HT-29 (cell line): ENCODE data around the gene ABCA9. TPM values are rescaled to one million over a fixed set of nuclear protein-coding genes. Genes with fewer than 3 reads are reported as not detected.
"Not testable (repeated sequence)": the region's sequence is repeated elsewhere in the genome, so short reads cannot be mapped to it uniquely, and the experiment has no call there.

ENCODE experiments used
- DNase-seq: peaks from one replicate; pipeline ENCODE4 v3.0.0-alpha.2; 2015; ENCODE audit warnings: low spot score
- total RNA-seq: library from RNA; depleted of rRNA; stranded (reverse); fragments of >200 nt; shearing (Covaris generic); gene quantifications from 2 replicates; pipeline ENCODE4 v1.2.3, GENCODE V29; 2014; rRNA removed

ABCA9 gene
- total RNA-seq = not detected in 2 replicates

- no peak for DNase-seq
These were observed at the start of gene ABCA9 for GRCh38 chr17:69060822-69061221. TSS of gene ABCA9 (minus strand) at chr17:69060927. CDS start at chr17:69051126, 9,801 bp downstream.

GRCh38 chr17:69105907-69106730, 45.4 kb upstream of the ABCA9 start:
- no peak for DNase-seq

DNA sequence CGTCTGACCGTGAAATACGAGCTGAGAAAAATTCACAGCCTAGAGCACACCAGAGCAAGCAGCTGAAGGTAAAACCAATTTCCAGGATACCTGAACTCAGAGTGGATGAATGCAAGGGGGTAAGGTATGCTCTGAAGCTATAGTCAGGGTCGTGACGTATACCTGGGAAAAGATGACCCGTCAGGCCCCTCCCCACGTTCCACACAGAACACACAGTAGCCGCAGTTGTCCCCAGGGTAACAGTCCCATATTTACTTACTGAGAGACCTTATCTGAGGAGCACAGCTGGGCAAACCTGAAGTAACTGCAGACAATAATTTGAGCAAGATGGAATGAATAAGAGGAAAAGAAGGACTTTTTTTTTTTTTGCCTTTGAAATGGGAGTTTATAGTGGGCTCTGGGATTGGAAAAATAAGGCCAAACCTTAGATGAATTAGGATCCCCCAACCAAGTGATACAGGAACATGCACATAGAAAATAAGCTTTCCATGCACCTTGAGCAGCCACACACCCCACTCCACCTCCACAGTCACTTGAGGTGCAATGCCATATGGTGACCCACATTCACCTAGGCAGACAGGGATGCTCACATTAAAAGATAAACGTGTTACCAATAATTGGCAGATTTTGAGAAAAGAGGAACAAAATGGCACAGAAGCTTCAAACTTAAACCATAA, 43.0 kb upstream of the ABCA9 start:
- no peak for DNase-seq

DNA sequence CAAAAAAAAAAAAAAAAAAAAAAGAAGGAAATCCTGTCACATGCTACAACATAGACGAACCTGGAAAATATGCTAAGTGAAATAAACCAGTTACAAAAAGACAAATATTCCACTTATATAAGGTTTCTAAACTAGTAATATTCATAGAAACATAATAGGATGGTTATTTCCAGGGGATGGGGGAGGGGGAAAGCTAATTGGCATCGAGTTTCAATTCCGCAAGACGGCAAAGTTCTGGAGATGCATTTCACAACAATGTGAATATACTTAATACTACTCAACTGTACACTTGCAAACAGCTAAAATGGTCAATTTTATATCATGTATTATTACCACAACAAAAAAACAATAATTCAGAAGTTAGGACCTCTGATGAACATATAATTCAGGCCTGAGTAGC, 37.9 kb upstream of the ABCA9 start:
- DNase-seq = no peak

GRCh38 chr17:69096541-69096940, 35.8 kb upstream of the ABCA9 start:
- DNase-seq = no peak

DNA sequence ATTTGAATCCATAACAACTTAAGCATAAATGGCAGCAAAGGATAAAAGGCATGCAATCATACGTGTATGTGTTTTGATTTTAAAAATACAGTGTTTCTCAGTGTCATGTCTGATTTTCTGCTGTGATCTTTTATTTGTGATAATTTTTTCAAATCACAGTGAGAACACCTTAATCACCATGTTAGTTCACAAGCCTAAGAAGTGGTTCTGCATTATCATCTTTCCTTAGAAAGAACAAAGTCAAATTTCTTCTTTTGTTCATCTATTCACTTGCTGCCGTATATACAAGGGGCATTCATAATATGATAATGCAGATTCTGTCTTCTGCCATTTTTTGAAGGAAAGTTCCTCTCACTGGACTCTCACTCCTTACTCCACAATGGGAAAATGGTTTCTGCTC, 33.3 kb upstream of the ABCA9 start:
- no peak for DNase-seq

DNA sequence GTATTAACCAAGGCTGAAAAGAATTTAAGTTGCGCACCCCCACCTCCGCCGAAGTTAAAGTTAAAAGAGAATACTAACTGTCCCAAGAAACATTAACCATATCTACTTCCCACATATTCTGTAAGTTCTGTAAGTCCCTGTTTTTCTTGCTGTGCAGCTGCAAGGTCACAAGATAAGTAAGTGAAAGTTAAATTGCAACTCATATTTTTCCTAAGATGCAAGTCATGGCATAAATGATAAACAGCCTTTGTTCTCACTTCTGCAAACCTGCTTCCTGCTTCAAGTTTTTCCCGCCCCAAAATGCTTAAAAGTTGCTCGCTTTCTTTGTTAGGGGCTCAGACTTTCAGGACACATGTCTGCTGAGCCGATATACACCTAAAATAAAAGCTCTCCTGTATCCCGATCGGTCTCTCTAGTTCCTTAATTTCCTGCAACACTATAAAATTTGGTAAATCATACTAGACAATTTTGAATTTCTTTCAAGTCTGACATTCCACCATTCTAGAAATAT, 32.6 kb upstream of the ABCA9 start:
- DNase-seq = peak; percentile 6

DNA sequence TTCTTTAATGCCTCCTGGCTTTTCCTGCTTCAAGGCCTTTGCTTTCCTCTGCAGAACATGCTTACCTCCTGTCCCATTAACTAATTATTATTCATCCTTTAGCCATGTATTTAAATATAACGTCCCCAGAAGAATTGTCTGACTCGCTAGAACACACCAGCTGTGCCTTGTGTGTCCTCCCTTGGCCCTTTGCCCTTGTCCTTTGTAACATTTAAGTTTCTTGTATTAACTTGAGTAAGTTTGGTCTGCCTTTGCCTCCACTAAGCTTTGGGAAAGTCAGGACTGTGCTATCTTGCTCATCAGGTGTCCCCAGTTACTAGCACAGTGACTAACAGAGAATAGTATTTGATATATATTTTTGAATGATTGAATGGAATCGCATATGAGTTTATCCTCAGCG, 29.6 kb upstream of the ABCA9 start:
- no peak for DNase-seq

DNA sequence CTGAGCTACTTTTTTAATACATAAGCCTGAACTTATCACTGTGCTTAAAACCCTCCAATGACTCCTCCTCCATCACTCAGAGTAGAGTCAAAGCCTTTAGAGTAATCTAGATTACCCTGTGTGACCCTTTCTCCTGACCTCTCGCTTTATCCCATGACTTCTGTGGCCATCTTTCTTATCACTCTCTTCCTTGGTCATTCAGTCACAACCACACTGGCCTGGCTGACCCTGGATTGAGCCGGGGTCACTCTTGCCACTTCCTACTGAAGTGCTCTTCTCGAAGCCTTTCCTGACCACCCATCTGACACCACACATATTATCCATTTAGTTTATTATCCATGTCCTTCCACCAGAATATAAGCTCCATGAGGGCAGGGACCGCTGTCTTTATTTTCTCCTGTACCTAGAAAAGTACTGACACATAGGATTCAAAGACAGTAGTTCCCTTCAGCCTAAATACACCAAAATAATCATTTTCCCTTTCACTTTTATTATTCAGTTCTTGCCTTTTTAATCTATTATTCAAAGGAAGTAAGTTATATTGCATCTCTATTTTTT, 28.0 kb upstream of the ABCA9 start:
- no peak for DNase-seq

GRCh38 chr17:69086641-69087040, 25.9 kb upstream of the ABCA9 start:
- DNase-seq = no peak

- peak; percentile 48 for DNase-seq
These were observed 24.2 kb upstream of the ABCA9 start for GRCh38 chr17:69084911-69085310.

DNA sequence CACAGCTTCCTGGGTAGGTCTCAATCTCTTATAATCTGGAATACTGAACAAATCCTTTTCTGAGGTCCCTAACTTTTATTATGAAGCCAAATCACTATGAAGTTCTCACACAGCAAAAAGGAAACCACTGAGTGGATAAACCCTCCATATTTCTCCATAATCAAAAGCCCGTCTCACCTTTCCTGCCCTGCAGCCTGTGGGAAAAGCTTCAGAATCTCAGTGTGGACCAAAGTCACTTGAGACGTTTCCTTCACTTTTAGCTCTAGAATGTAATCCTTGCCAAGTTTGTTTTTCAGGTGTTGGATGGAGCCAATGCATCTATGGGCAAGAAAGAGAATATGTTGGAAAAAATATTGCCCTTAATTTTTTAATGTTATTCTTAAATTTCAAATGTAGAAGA, 22.0 kb upstream of the ABCA9 start:
- no peak for DNase-seq

- no peak for DNase-seq
These were observed 18.1 kb upstream of the ABCA9 start for GRCh38 chr17:69078864-69079263.

DNA sequence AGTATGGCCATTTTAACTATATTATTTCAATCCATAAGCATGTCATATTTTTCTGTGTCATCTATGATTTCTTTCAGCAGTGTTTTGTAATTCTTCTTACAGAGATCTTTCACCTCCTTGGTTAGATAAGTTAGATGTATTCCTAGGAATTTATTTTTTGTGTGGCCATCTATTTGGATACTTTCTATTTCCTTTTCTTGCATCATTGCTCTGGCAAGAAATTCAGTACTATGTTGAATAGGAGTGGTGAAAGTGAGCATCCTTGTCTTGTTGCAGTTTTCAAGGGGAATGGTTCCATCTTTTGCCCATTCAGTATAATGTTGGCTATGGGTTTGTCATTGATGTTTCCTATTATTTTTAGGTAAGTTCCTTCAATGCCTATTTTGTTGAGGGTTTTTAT, 15.1 kb upstream of the ABCA9 start:
- DNase-seq = no peak

DNA sequence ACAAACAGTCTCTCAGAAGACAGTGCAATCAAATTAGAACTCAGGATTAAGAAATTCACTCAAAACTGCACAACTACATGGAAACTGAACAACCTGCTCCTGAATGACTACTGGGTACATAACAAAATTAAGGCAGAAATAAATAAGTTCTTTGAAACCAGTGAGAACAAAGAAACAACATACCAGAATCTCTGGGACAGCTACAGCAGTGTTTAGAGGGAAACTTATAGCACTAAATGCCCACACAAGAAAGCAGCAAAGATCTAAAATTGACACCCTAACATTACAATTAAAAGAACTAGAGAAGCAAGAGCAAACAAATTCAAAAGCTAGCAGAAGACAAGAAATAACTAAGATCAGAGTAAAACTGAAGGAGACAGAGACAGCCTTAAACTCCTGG, 12.7 kb upstream of the ABCA9 start:
- not testable (repeated sequence) for DNase-seq

- DNase-seq = not testable (repeated sequence)
These were observed 12.1 kb upstream of the ABCA9 start for GRCh38 chr17:69072803-69073256.

DNA sequence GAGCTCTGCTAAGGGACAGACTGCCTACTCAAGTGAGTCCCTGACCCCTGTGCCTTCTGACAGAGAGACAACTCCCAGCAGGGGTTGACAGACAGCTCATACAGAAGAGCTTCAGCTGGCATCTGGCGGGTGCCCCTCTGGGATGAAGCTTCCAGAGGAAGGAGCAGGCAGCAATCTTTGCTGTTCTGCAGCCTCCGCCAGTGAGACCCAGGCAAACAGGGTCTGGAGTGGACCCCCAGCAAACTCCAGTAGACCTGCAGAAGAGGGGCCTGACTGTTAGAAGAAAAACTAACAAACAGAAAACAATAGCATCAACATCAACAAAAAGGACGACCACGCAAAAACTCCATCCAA, 10.5 kb upstream of the ABCA9 start:
- DNase-seq = not testable (repeated sequence)

- peak; percentile 70 for DNase-seq
These were observed 9.9 kb upstream of the ABCA9 start for GRCh38 chr17:69070378-69071232.

DNA sequence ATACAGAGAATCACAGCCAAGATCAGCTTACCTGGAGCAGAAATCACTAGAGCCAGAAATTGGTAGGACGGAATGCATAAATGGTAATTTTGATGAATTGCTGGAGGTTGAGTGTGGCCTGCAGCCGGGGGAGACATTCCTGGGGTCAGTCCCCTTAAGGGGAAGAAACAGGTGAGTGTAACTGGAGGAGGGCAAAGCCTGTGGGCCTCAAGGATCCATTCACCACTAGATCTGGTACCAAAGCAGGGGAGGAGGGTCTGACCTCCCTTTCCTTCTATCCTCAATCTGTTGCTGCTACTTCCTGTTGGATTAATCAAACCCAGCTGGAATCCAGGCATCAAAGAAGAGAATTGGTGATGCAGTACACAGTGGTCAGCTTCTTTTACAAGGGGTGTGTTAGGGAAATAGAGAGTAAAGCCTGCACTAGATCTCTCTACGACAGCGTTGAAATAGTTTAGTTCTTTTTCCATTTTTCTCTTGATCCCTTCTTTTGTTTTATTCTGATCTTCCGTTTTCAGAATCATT, 8.6 kb upstream of the ABCA9 start:
- DNase-seq = no peak

- DNase-seq = no peak
These were observed 6.7 kb upstream of the ABCA9 start for GRCh38 chr17:69067274-69068047.
